Ramos (cell line): ENCODE results near the gene GRK2.

Experiments
- in situ Hi-C: fragments of 300-500 bp; cut with MboI; formaldehyde crosslinking; loops from one replicate; pipeline ENCODE4 v1.14.3; 2022; ENCODE audit warnings: low sequenced_read_pairs; ENCODE audit not compliant: unreplicated experiment

The GRK2 gene

GRCh38 chr11:67309166-67309565, 42.9 kb downstream of the GRK2 start:
- in situ Hi-C loops, result no loop called here

GRCh38 chr11:67309661-67310061, 43.4 kb downstream of the GRK2 start:
- in situ Hi-C loops, result loop anchor here (5.0 to 10.0 kb wide), 2 partner anchors 47 to 225 kb away; no protein-coding TSS in a partner anchor

GRCh38 chr11:67310246-67311050, 44.2 kb downstream of the GRK2 start:
- in situ Hi-C loops, result loop anchor here (5.0 to 10.0 kb wide), 2 partner anchors 48 to 226 kb away; no protein-coding TSS in a partner anchor

- in situ Hi-C loops, result loop anchor here (5.0 to 10.0 kb wide), 2 partner anchors 49 to 226 kb away; no protein-coding TSS in a partner anchor
These were observed 44.8 kb downstream of the GRK2 start for GRCh38 chr11:67311051-67311555.

- in situ Hi-C loops, result loop anchor here (5.0 to 10.0 kb wide), 2 partner anchors 49 to 227 kb away; no protein-coding TSS in a partner anchor
These were observed 45.3 kb downstream of the GRK2 start for GRCh38 chr11:67311556-67312082.

- in situ Hi-C loops, result loop anchor here (5.0 to 10.0 kb wide), 2 partner anchors 50 to 228 kb away; no protein-coding TSS in a partner anchor
These were observed 46.1 kb downstream of the GRK2 start for GRCh38 chr11:67312187-67313021.

GRCh38 chr11:67313125-67313890, 47.0 kb downstream of the GRK2 start:
- in situ Hi-C loops, result loop anchor here (5.0 to 10.0 kb wide), 2 partner anchors 51 to 229 kb away; no protein-coding TSS in a partner anchor

- in situ Hi-C loops, result loop anchor here (5.0 to 10.0 kb wide), 2 partner anchors 52 to 229 kb away; no protein-coding TSS in a partner anchor
These were observed 47.9 kb downstream of the GRK2 start for GRCh38 chr11:67314218-67314617.

- in situ Hi-C loops, result loop anchor here (10.0 kb wide), 1 partner anchor 231 kb away; no protein-coding TSS in a partner anchor
These were observed 49.1 kb downstream of the GRK2 start for GRCh38 chr11:67315325-67315909.

GRCh38 chr11:67316882-67317204, 50.6 kb downstream of the GRK2 start:
- in situ Hi-C loops, result loop anchor here (10.0 kb wide), 1 partner anchor 232 kb away; no protein-coding TSS in a partner anchor

GRCh38 chr11:67317205-67317887, 51.1 kb downstream of the GRK2 start:
- in situ Hi-C loops, result loop anchor here (10.0 kb wide), 1 partner anchor 233 kb away; no protein-coding TSS in a partner anchor

GRCh38 chr11:67317888-67318555, 51.7 kb downstream of the GRK2 start:
- in situ Hi-C loops, result loop anchor here (10.0 kb wide), 1 partner anchor 233 kb away; no protein-coding TSS in a partner anchor

- in situ Hi-C loops, result loop anchor here (10.0 kb wide), 1 partner anchor 234 kb away; no protein-coding TSS in a partner anchor
These were observed 52.6 kb downstream of the GRK2 start for GRCh38 chr11:67318876-67319275.

- in situ Hi-C loops, result no loop called here
These were observed 53.7 kb downstream of the GRK2 start for GRCh38 chr11:67320011-67320410.

- in situ Hi-C loops, result no loop called here
These were observed 54.4 kb downstream of the GRK2 start for GRCh38 chr11:67320691-67321090.

- in situ Hi-C loops, result no loop called here
These were observed 55.1 kb downstream of the GRK2 start for GRCh38 chr11:67321313-67321871.

- in situ Hi-C loops, result no loop called here
These were observed 55.8 kb downstream of the GRK2 start for GRCh38 chr11:67322049-67322448.
